Endothelial cell of umbilical vein (primary cell): Measurements from ENCODE around the gene CCDC9.

Experiments
- EZH2 ChIP-seq: IDR thresholded peaks from 2 replicates; pipeline ENCODE4 v1.6.1; 2012; ENCODE audit warnings: borderline replicate concordance, low read depth, mild to moderate bottlenecking, moderate library complexity, low read length, inconsistent platforms; ENCODE audit not compliant: severe bottlenecking
- POLR2A ChIP-seq: IDR thresholded peaks from 2 replicates; pipeline ENCODE4 v1.6.1; 2012; ENCODE audit warnings: low read depth, mild to moderate bottlenecking, control low read depth, low read length
- TF ChIP-seq, protein P1 (sequence below), 2 donors: IDR thresholded peaks; 1 replicate in 1 of 2; 2 replicates in 1 of 2; pipeline ENCODE4 v1.5.1; 2011; ENCODE audit warnings: low read length in 2 of 2, mild to moderate bottlenecking in 2 of 2, moderate library complexity in 2 of 2, control low read depth in 1 of 2, inconsistent platforms in 1 of 2, low read depth in 1 of 2; ENCODE audit not compliant: insufficient read depth in 1 of 2; ENCODE audit errors: extremely low read depth in 1 of 2

DNA sequence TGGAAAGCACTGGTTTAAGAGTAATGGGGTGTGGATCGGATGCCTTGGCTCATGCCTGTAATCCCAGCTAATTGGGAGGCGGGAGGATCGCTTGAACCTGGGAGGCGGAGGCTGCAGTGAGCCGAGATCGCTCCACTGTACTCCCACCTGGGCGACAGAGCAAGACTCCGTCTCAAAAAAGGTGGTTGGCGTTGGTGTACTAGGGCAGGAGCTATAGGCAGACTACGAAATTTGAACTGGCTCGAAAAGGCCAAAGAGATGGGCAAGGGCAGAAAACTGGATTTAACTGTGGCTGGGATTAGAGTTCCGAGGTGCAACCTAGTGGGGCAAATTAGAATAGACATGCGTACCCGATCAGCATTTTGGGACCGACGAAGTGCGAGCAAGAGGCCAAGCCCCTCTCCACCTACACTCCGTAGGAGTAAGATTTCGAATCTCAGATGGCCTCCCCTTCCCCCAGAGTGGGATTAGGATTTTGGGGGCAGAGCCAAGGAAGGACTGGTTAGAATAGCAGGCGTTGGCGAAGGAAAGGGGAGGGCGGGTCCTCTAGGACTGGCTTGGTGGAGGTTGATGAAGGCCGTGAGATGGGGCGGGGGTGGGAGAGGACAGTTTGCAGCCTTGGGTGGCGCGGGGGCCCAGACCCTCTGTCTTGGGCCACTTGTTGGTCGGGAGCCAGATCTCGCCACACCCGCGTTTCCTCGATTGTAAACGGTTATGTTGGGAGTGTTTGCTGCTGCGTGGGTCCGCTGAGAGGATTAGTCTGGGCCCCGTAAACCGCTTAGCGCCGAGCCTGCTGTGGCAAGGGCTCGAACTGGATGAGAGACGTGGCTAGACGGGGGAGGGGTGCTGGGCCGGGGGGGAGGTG lies 16.4 kb downstream of the CCDC9 start:
- TF ChIP-seq EZH2 (no peak), POLR2A (no peak)
- TF ChIP-seq, protein P1, sequence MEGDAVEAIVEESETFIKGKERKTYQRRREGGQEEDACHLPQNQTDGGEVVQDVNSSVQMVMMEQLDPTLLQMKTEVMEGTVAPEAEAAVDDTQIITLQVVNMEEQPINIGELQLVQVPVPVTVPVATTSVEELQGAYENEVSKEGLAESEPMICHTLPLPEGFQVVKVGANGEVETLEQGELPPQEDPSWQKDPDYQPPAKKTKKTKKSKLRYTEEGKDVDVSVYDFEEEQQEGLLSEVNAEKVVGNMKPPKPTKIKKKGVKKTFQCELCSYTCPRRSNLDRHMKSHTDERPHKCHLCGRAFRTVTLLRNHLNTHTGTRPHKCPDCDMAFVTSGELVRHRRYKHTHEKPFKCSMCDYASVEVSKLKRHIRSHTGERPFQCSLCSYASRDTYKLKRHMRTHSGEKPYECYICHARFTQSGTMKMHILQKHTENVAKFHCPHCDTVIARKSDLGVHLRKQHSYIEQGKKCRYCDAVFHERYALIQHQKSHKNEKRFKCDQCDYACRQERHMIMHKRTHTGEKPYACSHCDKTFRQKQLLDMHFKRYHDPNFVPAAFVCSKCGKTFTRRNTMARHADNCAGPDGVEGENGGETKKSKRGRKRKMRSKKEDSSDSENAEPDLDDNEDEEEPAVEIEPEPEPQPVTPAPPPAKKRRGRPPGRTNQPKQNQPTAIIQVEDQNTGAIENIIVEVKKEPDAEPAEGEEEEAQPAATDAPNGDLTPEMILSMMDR (IDR thresholded peaks at IDR 0.05; ENCODE audit: extremely low read depth in 1 of 2, insufficient read depth in 1 of 2, low read depth in 1 of 2, low read length in 2 of 2): no peak
